Measurements from ENCODE around the gene ADAT3. TPM values are rescaled to one million over a fixed set of nuclear protein-coding genes. Genes with fewer than 3 reads are reported as not detected.
"Not testable (repeated sequence)": the region's sequence is repeated elsewhere in the genome, so short reads cannot be mapped to it uniquely, and the experiment has no call there.

Gene ADAT3
- total and polyA plus RNA-seq, 4 donors, result 1.3 to 3.3 (median 2.1) TPM

DNA sequence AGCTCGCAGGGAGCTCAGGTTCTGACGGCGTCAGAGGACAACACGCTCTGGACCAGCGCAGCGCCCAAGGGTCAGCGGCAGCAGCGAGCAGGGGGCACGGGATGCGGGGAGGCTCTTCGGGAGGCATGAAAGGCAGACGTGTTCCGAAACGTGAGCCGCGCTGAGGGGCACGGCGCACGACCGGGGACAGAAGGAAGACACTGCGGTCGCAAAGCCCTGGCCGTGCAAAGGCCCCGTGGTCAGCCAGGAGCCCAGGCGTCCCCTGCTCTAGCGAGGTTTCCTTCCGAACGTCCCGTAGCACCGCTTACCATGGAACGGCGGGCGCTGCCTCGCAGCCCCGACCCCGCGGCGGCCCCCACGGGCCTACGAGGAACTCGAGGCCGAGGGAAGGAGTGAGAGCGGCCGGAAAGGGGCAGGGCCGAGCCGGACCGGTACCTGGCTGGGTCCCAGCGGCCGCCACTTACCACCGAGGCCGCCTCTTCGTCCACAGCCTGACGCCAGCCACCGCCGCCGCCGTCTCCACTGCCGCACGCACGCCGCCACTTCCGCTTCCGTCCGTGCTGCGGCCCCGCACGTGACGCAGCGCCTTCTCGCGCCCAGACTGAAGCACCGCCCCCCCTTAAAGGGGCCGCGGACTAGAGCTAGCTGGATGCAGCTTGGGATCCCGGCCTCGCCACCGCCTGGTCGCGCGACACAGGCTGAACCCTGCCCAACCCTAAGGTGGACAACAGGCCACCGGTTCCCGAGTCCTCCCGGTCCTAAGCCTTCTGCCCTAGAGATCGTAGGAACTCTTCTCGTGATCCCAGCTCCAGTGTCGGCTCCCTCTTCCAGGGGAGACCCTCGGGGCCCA lies 29.3 kb upstream of the ADAT3 start (continued):
- TF ChIP-seq, protein P1, sequence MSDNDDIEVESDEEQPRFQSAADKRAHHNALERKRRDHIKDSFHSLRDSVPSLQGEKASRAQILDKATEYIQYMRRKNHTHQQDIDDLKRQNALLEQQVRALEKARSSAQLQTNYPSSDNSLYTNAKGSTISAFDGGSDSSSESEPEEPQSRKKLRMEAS (IDR thresholded peaks at IDR 0.05), result peak; percentile 77
- TF ChIP-seq CTCF (IDR thresholded peaks at IDR 0.05; ENCODE audit: low read depth, low read length, missing input control), result no peak

DNA sequence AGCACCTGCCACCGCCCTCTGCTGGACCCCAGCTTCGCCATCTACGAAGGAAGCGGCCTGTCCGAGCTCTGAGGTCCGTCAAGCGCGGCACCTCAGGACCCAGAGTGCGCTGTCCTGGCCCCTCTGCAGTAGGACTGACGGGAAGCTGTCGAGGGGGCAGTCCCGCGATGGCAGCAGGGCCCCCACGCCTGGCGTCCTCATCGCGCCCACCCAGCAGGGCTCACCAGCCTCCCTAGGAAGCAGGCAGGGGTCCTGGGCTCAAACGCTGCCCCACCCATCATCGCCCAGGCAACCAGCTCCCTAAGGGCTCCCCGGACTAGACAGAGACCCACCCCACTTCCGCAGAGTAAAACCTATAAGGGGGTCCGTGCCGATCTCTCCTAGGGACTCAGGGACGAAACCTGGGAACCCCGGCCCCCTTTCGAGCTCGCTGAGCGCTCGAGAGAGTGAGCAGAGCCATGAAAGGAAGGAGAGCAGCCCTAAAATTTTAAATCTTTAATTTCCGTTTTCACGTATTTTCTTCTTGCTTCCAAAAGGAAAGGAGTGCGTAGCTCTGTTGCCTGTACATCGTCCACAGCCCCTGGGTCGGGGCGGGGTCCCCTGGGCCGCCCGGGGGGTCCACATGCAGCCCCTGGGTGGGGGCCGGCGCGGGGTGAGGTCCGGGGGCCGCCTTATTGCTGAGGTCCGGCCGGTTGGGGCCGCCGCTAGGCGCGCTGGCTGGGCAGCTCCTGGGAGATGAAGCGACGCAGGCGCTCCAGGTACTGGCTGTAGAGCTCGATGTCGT lies 28.5 kb upstream of the ADAT3 start:
- Histone ChIP-seq H3K4me1 (ENCODE audit: control insufficient read depth in 4 of 4, insufficient read depth in 4 of 4, low read length in 3 of 4) (peaks cover 24 to 49% (median 30%) of the 10 kb centered on the region in 4 donors), H3K27ac (ENCODE audit: low read depth in 1 of 2, low read length in 2 of 2) (peak overlapping the region; percentile 84 to 95), H3K9ac (ENCODE audit: low read depth in 1 of 2, low read length in 2 of 2) (peak overlapping the region; percentile 0 to 62), H3K4me3 (ENCODE audit: low read depth in 1 of 3, low read length in 3 of 3) (peak overlapping the region; percentile 8 to 88 (median 53))
- not testable (repeated sequence) for H3K9me3 ChIP-seq (ENCODE audit: control insufficient read depth in 4 of 4, low read length in 3 of 4); DNase-seq (ENCODE audit: low spot score); H3K36me3 ChIP-seq (ENCODE audit: control insufficient read depth in 4 of 4, insufficient read depth in 3 of 4, low read depth in 1 of 4, low read length in 3 of 4); H3K27me3 ChIP-seq (ENCODE audit: control insufficient read depth in 4 of 4, insufficient read depth in 4 of 4, low read length in 3 of 4)
- 28% methylated on average over 44 of the region's 53 CpGs for WGBS

DNA sequence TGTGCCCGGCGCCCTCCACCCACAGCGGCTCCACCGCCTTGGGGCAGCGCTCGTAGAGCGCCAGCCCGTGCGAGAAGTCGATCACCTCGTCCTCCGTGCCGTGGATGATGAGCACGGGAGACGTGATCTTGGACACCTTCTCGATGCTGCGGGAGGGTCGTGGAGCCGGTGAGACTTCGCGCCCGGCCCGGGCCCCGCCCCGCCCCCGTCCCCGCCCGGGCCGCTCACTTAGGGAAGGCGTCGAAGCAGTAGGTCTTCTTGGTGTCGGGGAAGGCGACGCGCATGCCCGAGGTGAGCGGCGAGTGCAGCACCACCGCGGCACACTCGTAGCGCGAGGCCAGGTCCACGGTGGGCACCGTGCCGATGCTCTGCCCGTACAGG lies 27.9 kb upstream of the ADAT3 start:
- H3K9me3 ChIP-seq (ENCODE audit: control insufficient read depth in 4 of 4, low read length in 3 of 4); H3K9ac ChIP-seq (ENCODE audit: low read depth in 1 of 2, low read length in 2 of 2); H3K4me3 ChIP-seq (ENCODE audit: low read depth in 1 of 3, low read length in 3 of 3); H3K36me3 ChIP-seq (ENCODE audit: control insufficient read depth in 4 of 4, insufficient read depth in 3 of 4, low read depth in 1 of 4, low read length in 3 of 4); DNase-seq (ENCODE audit: low spot score); H3K27ac ChIP-seq (ENCODE audit: low read depth in 1 of 2, low read length in 2 of 2); H3K27me3 ChIP-seq (ENCODE audit: control insufficient read depth in 4 of 4, insufficient read depth in 4 of 4, low read length in 3 of 4): not testable (repeated sequence)
- whole genome bisulfite sequencing, result 62% methylated on average over 40 of the region's 47 CpGs
- peaks cover 21 to 45% (median 30%) of the 10 kb centered on the region in 4 donors for H3K4me1 ChIP-seq (ENCODE audit: control insufficient read depth in 4 of 4, insufficient read depth in 4 of 4, low read length in 3 of 4)

DNA sequence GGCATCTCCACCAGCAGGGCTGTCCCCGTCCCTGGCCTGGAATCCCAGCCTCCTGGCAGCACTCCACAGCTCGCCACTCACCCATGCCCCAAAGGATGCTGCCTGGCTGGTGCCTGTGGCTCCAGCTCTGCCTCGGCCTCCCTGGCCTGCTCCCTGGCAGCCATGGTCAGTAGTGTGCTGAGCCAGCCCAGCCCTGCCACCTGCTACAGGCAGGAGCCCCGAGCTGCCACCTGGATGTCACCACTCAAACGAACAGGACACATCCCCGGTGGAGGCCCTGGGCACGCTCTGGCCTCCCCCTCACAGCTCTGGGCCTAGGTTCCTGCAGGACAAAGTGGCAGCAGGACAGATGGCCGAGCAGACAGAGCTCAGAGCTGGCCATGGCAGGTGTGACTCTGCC lies 26.6 kb upstream of the ADAT3 start:
- H3K4me1 ChIP-seq (ENCODE audit: control insufficient read depth in 4 of 4, insufficient read depth in 4 of 4, low read length in 3 of 4), result peaks cover 9 to 45% (median 29%) of the 10 kb centered on the region in 4 donors
- not testable (repeated sequence) for H3K9ac ChIP-seq (ENCODE audit: low read depth in 1 of 2, low read length in 2 of 2); H3K9me3 ChIP-seq (ENCODE audit: control insufficient read depth in 4 of 4, low read length in 3 of 4); H3K27ac ChIP-seq (ENCODE audit: low read depth in 1 of 2, low read length in 2 of 2); H3K36me3 ChIP-seq (ENCODE audit: control insufficient read depth in 4 of 4, insufficient read depth in 3 of 4, low read depth in 1 of 4, low read length in 3 of 4); DNase-seq (ENCODE audit: low spot score); H3K4me3 ChIP-seq (ENCODE audit: low read depth in 1 of 3, low read length in 3 of 3); H3K27me3 ChIP-seq (ENCODE audit: control insufficient read depth in 4 of 4, insufficient read depth in 4 of 4, low read length in 3 of 4)
- 85% methylated on average over 8 of the region's 8 CpGs for WGBS

- H3K4me1 ChIP-seq (ENCODE audit: control insufficient read depth in 4 of 4, insufficient read depth in 4 of 4, low read length in 3 of 4), result peaks cover 7 to 46% (median 29%) of the 10 kb centered on the region in 4 donors
- H3K27ac ChIP-seq (ENCODE audit: low read depth in 1 of 2, low read length in 2 of 2); H3K9ac ChIP-seq (ENCODE audit: low read depth in 1 of 2, low read length in 2 of 2); H3K4me3 ChIP-seq (ENCODE audit: low read depth in 1 of 3, low read length in 3 of 3); H3K36me3 ChIP-seq (ENCODE audit: control insufficient read depth in 4 of 4, insufficient read depth in 3 of 4, low read depth in 1 of 4, low read length in 3 of 4); DNase-seq (ENCODE audit: low spot score); H3K27me3 ChIP-seq (ENCODE audit: control insufficient read depth in 4 of 4, insufficient read depth in 4 of 4, low read length in 3 of 4); H3K9me3 ChIP-seq (ENCODE audit: control insufficient read depth in 4 of 4, low read length in 3 of 4): not testable (repeated sequence)
- WGBS, result 89% methylated on average over 17 of the region's 17 CpGs
Measured at GRCh38 chr19:1879982-1880381, 25.2 kb upstream of the ADAT3 start.
